HG02973 (cell line): ENCODE results near the gene FOXA1.

Experiments used
- ATAC-seq: cut with Tn5 transposase; IDR thresholded peaks from one replicate; pipeline ENCODE4 v1.9.1; 2021; ENCODE audit warnings: moderate library complexity; ENCODE audit not compliant: unreplicated experiment

Gene FOXA1

GRCh38 chr14:37594971-37595808 lies at the start of gene FOXA1, which contains the start of gene TTC6:
TSS of gene FOXA1 (minus strand) at chr14:37595249. CDS start at chr14:37594972, 277 bp downstream.
TSS of gene TTC6 (plus strand) at chr14:37595629. CDS start at chr14:37622065, 26,436 bp downstream.
- ATAC-seq: no peak

DNA sequence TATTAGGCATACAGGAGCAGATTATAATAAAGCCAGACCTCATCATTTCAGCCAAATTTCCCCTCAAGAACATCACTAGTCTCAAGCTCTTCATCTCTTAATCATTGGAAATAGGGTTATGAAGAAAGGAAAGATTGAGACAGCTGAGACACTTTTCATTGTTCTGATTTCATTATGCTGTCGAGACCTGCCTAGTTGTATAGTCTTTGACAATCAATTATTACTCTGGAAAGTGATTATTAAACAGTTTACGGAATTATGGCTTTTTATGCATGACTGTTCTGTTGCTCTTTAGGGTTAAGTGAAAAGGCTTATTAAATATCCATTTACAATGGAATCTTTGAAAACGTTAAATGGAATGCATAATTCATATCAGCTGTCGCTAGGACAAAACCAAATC lies 48.7 kb upstream of the FOXA1 start:
- ATAC-seq: no peak

DNA sequence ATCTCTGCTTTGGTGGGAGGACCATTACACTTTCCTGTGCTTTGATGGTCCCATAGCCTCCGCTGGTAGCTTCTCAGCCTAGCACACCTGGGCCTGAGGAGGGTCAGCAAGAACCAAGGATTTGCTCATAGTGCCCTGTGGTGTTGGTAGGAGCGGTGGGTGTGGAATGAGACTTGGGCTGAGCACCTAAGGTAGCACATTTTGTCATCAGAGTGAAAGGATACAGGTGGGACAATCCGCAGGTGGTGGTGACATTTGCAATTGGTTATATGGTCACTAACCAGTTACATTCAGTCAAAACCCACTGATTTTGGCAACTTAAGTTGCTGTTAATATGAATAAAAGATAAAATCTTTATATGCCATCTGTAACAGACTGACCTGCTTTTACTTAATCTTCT lies 47.1 kb upstream of the FOXA1 start:
- no peak for ATAC-seq

DNA sequence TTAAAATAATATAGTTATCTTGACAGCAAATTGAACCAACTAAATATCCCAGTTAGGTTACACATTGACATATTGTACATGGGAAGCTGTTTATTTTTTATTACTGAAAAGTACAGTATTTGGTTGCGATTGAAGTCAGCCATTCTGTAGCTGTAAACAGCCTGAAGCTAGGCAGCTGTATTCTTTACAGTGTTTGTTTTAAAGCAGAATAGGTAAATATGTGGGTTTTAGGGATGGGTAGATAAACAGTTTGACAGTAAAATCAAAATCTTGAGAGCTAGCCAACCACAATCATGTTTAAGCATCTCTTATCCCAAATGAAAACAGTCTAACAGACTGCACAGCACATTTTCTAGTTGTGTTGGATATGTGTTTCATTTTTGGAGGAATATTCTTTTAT lies 46.1 kb upstream of the FOXA1 start:
- no peak for ATAC-seq

DNA sequence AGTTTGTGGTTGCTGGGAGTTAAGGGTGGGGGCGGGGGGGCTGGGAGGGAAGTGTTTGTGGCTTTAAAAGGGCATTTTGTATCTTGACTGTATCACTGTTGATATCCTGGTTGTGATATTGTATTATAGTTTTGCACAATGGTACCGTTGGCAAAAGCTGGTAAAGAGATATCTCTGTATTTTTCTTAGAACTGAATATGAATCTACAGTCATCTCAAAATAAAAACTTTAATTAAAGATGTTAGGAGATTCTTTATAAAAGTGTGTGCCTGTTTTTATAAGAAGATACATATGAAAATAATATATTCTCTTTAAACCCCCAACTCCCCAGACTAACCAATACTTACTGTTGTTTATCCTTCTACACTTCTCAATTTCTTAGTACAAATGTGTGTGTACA lies 43.5 kb upstream of the FOXA1 start:
- ATAC-seq: no peak

GRCh38 chr14:37637341-37637740 lies 42.3 kb upstream of the FOXA1 start:
- no peak for ATAC-seq

GRCh38 chr14:37625597-37626595 lies 30.8 kb upstream of the FOXA1 start:
- ATAC-seq: no peak

GRCh38 chr14:37623971-37624370 lies 28.9 kb upstream of the FOXA1 start:
- no peak for ATAC-seq

- no peak for ATAC-seq
Observed at GRCh38 chr14:37623426-37623951, 28.4 kb upstream of the FOXA1 start.

DNA sequence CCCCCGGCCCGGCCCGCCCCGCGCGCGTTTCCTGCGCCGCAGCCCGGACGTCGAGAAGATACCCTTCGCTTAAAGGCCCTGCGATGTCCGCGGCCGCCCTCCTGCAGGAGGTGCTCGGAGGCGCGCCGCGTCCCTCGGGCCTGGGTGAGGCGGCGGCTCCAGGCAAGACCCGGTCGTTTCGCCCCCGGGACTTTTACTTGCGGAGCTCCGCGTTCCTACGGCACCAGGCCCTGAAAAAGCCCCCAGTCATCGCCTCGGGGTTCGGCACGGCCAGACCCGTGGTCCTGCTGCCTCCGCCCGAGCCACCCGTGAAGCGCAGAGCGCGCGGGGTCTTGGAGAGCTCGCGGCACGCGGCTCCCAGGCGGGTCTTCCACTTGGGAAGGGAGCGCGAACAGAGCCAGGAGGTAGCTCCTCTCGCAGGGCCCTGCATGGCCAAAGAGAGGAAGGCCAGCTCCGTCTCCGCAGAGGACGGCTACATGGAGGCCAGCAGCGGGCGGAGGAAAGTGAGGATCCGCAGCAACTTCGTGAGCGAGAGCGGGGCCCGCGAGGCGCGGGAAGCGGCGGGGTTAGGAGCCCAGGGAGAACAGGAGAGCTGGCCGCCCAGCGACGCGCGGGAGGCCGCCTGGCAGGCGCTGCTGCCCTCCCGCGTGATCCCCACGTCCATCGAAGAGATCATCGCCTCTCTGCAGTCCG lies 27.3 kb upstream of the FOXA1 start:
- ATAC-seq: no peak

DNA sequence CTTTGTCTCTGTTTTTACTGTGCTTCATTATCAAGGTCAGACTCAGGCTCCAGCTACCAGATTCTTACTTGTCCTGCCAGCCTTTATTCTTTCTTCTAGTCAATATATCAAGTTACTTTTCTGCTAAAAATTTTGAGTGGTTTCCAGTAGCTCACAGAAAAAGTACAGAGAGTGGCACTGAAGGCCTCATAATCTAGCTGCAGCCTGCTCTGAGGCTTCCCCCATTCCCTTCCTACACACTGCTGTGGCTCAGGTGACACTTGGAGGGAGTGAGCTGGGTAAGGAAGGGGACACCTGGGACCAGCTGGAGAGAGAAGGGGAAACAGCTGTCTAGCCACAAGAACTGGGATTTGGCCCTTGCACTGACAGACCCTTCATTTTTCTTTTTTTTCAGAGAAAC lies 25.8 kb upstream of the FOXA1 start:
- ATAC-seq: no peak

DNA sequence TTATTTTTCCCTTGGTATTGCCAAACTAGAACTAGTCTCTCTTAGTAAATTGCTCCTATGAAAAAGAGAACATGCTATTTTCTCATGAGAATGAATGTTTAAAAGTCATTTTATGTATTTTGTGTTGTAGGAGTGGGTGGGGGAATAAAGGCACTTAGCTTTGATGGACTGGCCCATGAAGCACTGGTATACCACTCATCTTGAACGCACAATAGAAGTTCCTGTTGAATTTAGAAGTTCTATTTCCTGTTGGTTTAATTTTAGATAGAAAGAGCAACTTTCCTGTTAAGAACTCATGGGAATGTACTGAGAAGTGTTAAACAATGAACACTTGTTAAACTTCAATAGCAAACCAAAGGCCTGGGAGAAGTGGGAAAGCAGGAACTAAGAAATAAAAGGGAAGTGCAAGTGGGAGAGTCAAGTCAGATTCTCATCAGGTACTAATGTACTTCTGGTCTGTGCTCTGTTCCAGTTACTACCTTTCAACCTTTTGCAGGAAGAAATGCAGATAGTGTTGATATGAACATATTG lies 23.5 kb upstream of the FOXA1 start:
- ATAC-seq: no peak

- no peak for ATAC-seq
Observed at GRCh38 chr14:37617864-37618365, 22.9 kb upstream of the FOXA1 start.

- no peak for ATAC-seq
Observed at GRCh38 chr14:37616853-37617252, 21.8 kb upstream of the FOXA1 start.

DNA sequence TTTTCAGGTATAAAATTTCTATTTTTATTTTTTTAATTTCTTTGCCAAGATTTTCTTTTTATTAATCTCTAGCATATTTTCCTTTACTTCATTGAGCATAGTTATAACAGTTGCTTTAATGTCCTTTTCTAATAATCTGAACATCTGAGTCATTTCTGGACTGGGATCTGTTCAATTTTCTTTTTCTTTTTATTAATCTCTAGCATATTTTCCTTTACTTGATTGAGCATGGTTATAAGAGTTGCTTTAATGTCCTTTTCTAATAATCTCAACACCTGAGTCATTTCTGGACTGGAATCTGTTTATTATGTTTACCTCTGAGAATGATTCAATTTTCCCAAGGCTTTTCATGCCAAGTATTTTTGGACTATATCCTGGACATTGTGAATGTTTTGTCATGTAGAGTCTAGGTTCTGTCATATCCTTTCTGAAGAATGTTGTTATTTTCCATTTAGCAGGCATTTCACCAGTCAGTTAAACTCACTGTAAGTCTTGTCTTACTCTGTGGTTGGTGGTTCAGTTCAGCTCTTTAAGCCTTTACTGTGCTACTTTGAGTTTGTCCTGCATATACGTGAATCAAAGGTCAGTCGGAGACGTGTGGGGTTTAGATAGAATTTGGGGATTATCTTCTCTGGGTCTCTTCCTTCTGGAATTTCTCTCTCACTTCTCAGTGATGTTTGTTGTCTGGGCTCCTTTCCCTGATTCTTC lies 20.7 kb upstream of the FOXA1 start:
- ATAC-seq: no peak

DNA sequence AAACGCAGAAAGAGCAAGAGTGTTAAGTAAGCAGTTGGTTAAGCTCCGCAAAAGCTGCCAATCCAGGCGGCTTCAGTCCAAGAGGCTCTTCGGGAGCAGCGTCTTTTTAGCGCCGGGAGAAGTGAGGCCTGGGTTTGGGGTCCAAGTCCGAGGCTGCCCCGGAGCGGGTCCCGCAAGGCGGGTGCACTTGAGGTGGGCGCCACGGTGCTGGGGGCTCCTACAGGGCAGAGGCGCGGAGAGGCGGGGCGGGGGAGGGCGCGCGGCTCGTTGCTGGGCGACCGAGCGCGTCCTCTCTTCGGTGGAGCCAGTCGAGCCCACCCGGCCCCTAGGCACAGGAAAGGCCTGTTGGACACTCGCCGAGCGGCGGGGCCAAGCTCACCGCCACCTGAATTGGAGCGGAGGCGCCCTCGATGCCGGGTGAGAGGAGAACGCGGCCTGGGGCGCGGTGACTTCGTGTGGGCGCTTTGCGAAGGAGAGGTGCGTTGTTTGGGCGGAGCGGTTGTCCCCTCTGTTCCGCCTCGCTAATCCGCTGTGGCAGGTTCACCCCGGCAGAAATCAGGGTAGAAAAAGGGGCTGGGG lies 16.0 kb upstream of the FOXA1 start:
- ATAC-seq: no peak

DNA sequence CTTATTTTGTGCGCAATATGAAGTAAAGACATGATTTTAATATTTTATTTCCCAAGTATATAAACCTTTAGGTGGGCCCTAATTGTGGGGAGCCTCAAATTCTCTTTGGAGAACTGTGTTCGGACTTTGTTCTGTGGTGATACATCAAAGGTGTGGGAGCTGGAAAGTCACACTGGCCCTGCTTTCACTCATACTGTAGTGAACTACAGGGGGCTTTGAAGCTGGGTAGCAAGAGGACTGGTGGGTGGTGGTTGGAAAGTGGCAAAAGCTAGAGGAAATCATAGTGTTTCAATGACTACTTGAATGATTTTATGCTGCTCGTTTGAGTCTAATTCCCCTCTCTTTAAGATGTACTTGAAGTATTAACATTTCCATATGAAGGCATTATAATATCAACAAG lies 13.6 kb upstream of the FOXA1 start:
- no peak for ATAC-seq

DNA sequence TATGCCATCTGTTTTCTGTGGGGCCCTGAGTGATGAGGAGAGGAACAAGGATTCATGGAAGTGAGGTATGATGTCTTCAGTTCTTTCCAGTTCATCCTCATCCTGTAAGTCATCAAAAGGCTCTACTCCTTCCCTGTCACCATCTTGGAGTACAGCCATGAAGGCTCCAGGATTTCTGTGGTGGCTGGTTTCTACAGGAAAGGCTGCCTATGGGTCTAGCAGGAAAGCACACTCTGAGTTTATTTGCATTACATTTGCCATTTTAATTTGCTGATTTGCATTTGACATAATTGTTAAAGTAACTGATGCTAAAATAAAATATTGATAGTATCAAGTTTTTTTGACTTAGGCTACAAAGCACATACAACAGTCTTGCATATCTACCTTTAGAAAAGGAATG lies 11.6 kb upstream of the FOXA1 start:
- ATAC-seq: no peak

DNA sequence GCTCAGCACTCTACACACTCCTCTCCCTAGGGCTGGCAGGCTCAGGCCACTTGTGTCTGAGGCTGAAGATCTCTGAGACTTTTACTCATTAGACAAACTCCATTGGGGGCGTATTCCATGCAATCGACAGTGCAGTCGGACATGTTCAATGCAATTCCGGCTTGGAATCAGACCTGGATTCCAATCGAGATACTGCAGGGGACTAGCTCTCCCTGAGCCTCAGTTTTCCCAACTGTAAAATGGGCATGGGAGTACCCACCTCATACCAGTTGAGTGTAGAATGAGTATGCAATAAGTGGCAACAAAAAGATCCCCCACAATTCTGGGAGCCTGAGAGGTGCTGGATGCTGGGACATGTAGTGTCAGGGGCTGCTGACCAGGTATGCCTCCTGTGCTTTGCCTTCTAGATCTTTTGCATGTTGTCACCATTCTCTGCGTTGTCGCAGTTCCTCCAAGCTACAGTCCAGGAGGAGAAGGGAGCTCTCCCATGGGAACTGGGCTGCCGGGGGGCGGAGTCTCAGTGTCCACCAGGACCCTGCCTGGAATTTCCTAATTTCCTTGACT lies 8.7 kb upstream of the FOXA1 start:
- no peak for ATAC-seq
